HCT116 (cell line): Measurements from ENCODE around the gene DOCK1. TPM values are rescaled to one million over a fixed set of nuclear protein-coding genes. Genes with fewer than 3 reads are reported as not detected.

Experiments used
- ATAC-seq: fragments of 200-7000 bp; cut with Tn5 transposase; 2 replicates; pipeline ENCODE4 v1.9.1; 2020; ENCODE audit warnings: mild to moderate bottlenecking, moderate library complexity
- BruUV-seq: library from RNA; stranded (reverse); fragments of 400-500 nt; replicated peaks from 2 replicates; lab custom pipeline; 2021; lab: Mats Ljungman, UMichigan
- CTCF ChIA-PET: fragments of 300-600 bp; sonication (Branson Sonifier 250); formaldehyde crosslinking; loops from one replicate; lab custom pipeline; 2021; ENCODE audit warnings: antibody characterized with exemption; lab: Charles Lee
- POLR2A ChIA-PET: fragments of 300-600, 350-600 bp; sonication (Branson Sonifier 250); formaldehyde crosslinking; loops from one replicate; lab custom pipeline; 2021; ENCODE audit warnings: antibody characterized with exemption; lab: Charles Lee
- RAD21 ChIA-PET, 2 experiments: fragments of 300-600 bp; sonication (Branson Sonifier 250); formaldehyde crosslinking; loops; one replicate each; lab custom pipeline; 2023; ENCODE audit warnings: low total read pairs in 2 of 2; ENCODE audit not compliant: uncharacterized antibody in 2 of 2, unreplicated experiment in 2 of 2, low non-redundant PET in 1 of 2; lab: Charles Lee
- DNase-seq: peaks from one replicate; pipeline ENCODE4 v3.0.0-alpha.2; 2010; ENCODE audit warnings: low read depth, low spot score
- H2AFZ ChIP-seq: fragments of 200-600 bp; shearing (Covaris generic), sonication (generic); 2 replicates; pipeline ENCODE4 v1.6.1; 2017; ENCODE audit warnings: low read depth, mixed run types, mixed read lengths, antibody characterized with exemption, low read length; ENCODE audit not compliant: poor library complexity, severe bottlenecking
- H3K27ac ChIP-seq: 2 replicates; pipeline ENCODE4 v1.5.1; 2012; ENCODE audit warnings: low read depth, low read length
- H3K27me3 ChIP-seq: fragments of 200-600 bp; sonication (generic); 2 replicates; pipeline ENCODE4 v1.6.1; 2016; ENCODE audit warnings: mixed run types, low read length, mixed read lengths; ENCODE audit not compliant: insufficient read depth
- H3K36me3 ChIP-seq, 2 experiments: fragments of 200-500 bp in 1 of 2; fragments of 200-600 bp in 1 of 2; sonication (Bioruptor generic) in 1 of 2; sonication (generic) in 1 of 2; 2 replicates each; pipeline versions ENCODE4 v1.5.1 to v1.6.1; 2014 to 2016; ENCODE audit warnings: low read length in 2 of 2, inconsistent platforms in 1 of 2, mixed read lengths in 1 of 2, mixed run types in 1 of 2; ENCODE audit not compliant: insufficient read depth in 2 of 2, control insufficient read depth in 1 of 2
- H3K4me1 ChIP-seq, 2 experiments: fragments of 200-600 bp in 1 of 2; sonication (generic) in 1 of 2; 2 replicates each; pipeline versions ENCODE4 v1.5.1 to v1.6.1; 2012 to 2017; ENCODE audit warnings: low read length in 2 of 2, inconsistent platforms in 1 of 2, mild to moderate bottlenecking in 1 of 2, mixed read lengths in 1 of 2, mixed run types in 1 of 2, moderate library complexity in 1 of 2; ENCODE audit not compliant: insufficient read depth in 2 of 2, control insufficient read depth in 1 of 2
- H3K4me2 ChIP-seq: fragments of 200-600 bp; sonication (generic); 2 replicates; pipeline ENCODE4 v1.6.1; 2017; ENCODE audit warnings: mixed run types, low read length, mixed read lengths
- H3K4me3 ChIP-seq, 2 experiments: fragments of 200-600 bp in 1 of 2; sonication (generic) in 1 of 2; replicated peaks in 1 of 2; 2 replicates each; pipeline ENCODE4 v1.5.1; 2011 to 2016; ENCODE audit warnings: low read length in 2 of 2, control low read depth in 1 of 2, low read depth in 1 of 2, mild to moderate bottlenecking in 1 of 2, mixed read lengths in 1 of 2, mixed run types in 1 of 2
- H3K79me2 ChIP-seq: fragments of 200-600 bp; sonication (generic); 2 replicates; pipeline ENCODE4 v1.6.1; 2017; ENCODE audit warnings: mild to moderate bottlenecking, mixed run types, low read length, moderate library complexity, mixed read lengths; ENCODE audit not compliant: insufficient read depth
- H3K9ac ChIP-seq: fragments of 200-600 bp; sonication (generic); 2 replicates; pipeline ENCODE4 v1.6.1; 2016; ENCODE audit warnings: low read length, mixed read lengths
- H3K9me2 ChIP-seq: fragments of 200-600 bp; sonication (generic), shearing (Covaris generic); 2 replicates; pipeline ENCODE4 v1.6.1; 2017; ENCODE audit warnings: mixed run types, mild to moderate bottlenecking, moderate library complexity; ENCODE audit not compliant: insufficient read depth
- H3K9me3 ChIP-seq, 2 experiments: fragments of 200-500 bp in 1 of 2; fragments of 200-600 bp in 1 of 2; sonication (Bioruptor generic) in 1 of 2; sonication (generic) in 1 of 2; 2 replicates each; pipeline ENCODE4 v1.6.1; 2014 to 2017; ENCODE audit warnings: low read length in 2 of 2, mixed read lengths in 2 of 2, inconsistent platforms in 1 of 2, low read depth in 1 of 2, mild to moderate bottlenecking in 1 of 2, mixed run types in 1 of 2, moderate library complexity in 1 of 2; ENCODE audit not compliant: control insufficient read depth in 1 of 2, insufficient read depth in 1 of 2
- H4K20me1 ChIP-seq: fragments of 200-600 bp; sonication (generic), shearing (Covaris generic); 2 replicates; pipeline ENCODE4 v1.6.1; 2017; ENCODE audit warnings: mixed run types, mild to moderate bottlenecking, moderate library complexity; ENCODE audit not compliant: insufficient read depth
- CBX3 ChIP-seq: IDR thresholded peaks from 2 replicates; pipeline ENCODE4 v1.6.1; 2012; ENCODE audit warnings: low read depth
- CEBPB ChIP-seq: IDR thresholded peaks from 2 replicates; pipeline ENCODE4 v1.6.1; 2012; ENCODE audit warnings: low read depth
- CTCF ChIP-seq, 3 experiments: fragments of 200-600 bp in 1 of 3; sonication (generic) in 1 of 3; IDR thresholded peaks in 2 of 3; conservative IDR thresholded peaks in 1 of 3; 2 replicates each; pipeline ENCODE4 v1.5.1; 2012 to 2017; ENCODE audit warnings: low read depth in 2 of 3, low read length in 2 of 3, antibody characterized with exemption in 1 of 3, borderline replicate concordance in 1 of 3, control low read depth in 1 of 3, mild to moderate bottlenecking in 1 of 3, mixed read lengths in 1 of 3, mixed run types in 1 of 3, moderate library complexity in 1 of 3; ENCODE audit not compliant: insufficient read depth in 1 of 3
- EGR1 ChIP-seq: IDR thresholded peaks from 2 replicates; pipeline ENCODE4 v1.6.1; 2012; ENCODE audit warnings: low read depth
- EZH2 ChIP-seq: fragments of 200-600 bp; sonication (generic); IDR thresholded peaks from 2 replicates; pipeline ENCODE4 v1.6.1; 2017; ENCODE audit warnings: antibody characterized with exemption, mixed run types
- FOSL1 ChIP-seq: IDR thresholded peaks from 2 replicates; pipeline ENCODE4 v1.6.1; 2012; ENCODE audit warnings: low read depth
- POLR2A ChIP-seq: IDR thresholded peaks from 2 replicates; pipeline ENCODE4 v1.7.0; 2011; ENCODE audit warnings: borderline replicate concordance; ENCODE audit not compliant: insufficient read depth, insufficient read length; ENCODE audit errors: extremely low read depth
- POLR2AphosphoS5 ChIP-seq: IDR thresholded peaks from 2 replicates; pipeline ENCODE4 v1.6.1; 2011; ENCODE audit warnings: mild to moderate bottlenecking, low read depth, low read length, moderate library complexity
- REST ChIP-seq: IDR thresholded peaks from 2 replicates; pipeline ENCODE4 v1.6.1; 2012; ENCODE audit warnings: low read depth
- SP1 ChIP-seq: IDR thresholded peaks from 2 replicates; pipeline ENCODE4 v1.6.1; 2012; ENCODE audit warnings: low read depth
- TCF7L2 ChIP-seq: IDR thresholded peaks from 2 replicates; pipeline ENCODE4 v1.7.0; 2011; ENCODE audit warnings: borderline replicate concordance, inconsistent platforms; ENCODE audit not compliant: insufficient read depth, insufficient read length; ENCODE audit errors: extremely low read depth
- ZFX ChIP-seq: fragments of 450-650 bp; IDR thresholded peaks from 2 replicates; pipeline ENCODE4 v1.6.1; 2017
- ZNF274 ChIP-seq: fragments of 200-500 bp; sonication (Bioruptor generic); IDR thresholded peaks from 2 replicates; pipeline ENCODE4 v1.6.1; 2014; ENCODE audit warnings: mild to moderate bottlenecking, low read depth, low read length, inconsistent platforms
- intact Hi-C: fragments of 100-400 bp; cut with micrococcal nuclease; formaldehyde crosslinking; loops from 2 replicates; pipeline ENCODE4 v1.10.0; 2022
- total RNA-seq: library from RNA; stranded (reverse); gene quantifications from one replicate; pipeline ENCODE4 v1.2.1, GENCODE V29; 2021; ENCODE audit not compliant: unreplicated experiment

DOCK1 gene
- total RNA-seq, 1 experiment from 2014 or later, result 46.5 TPM

GRCh38 chr10:127000598-127000997 lies 95.4 kb downstream of the DOCK1 start:
- Histone ChIP-seq H3K4me1 (no peaks in the 10 kb centered on the region), H3K9me3 (no peaks in the 10 kb centered on the region), H3K36me3 (peaks cover 0 to 21% of the 10 kb centered on the region in 2 experiments; a peak in 1 of 4 replicates), H3K9me2 (no peaks in the 10 kb centered on the region), H3K4me3 (no peak overlapping the region), H3K9ac (no peak overlapping the region), H3K27ac (no peak overlapping the region), H3K4me2 (no peak overlapping the region), H2AFZ (no peak overlapping the region), H3K27me3 (no peaks in the 10 kb centered on the region), H3K79me2 (no peaks in the 10 kb centered on the region), H4K20me1 (no peaks in the 10 kb centered on the region)
- DNase-seq (no peak), ATAC-seq (no peak)
- ChIA-PET CTCF (no interaction called here), POLR2A (no interaction called here), RAD21 (no interaction called here)
- intact Hi-C loops, result no loop called here
- no TSS peak for BruUV-seq
- no peak for TF ChIP-seq ZFX
- no peak for TF ChIP-seq CEBPB
- no peak for TF ChIP-seq FOSL1
- no peak for TF ChIP-seq EZH2
- no peak for TF ChIP-seq POLR2AphosphoS5
- TF ChIP-seq SP1, result no peak
- no peak for TF ChIP-seq CBX3
- TF ChIP-seq ZNF274, result no peak
- no peak for TF ChIP-seq TCF7L2
- TF ChIP-seq POLR2A, result no peak
- TF ChIP-seq CTCF (IDR thresholded peaks at IDR 0.05 in 2 of 3, conservative IDR thresholded peaks at IDR 0.05 in 1 of 3; ENCODE audit: borderline replicate concordance in 1 of 3, insufficient read depth in 1 of 3, low read depth in 2 of 3, low read length in 2 of 3), result no peak
- no peak for TF ChIP-seq EGR1
- no peak for TF ChIP-seq REST
